B cell (primary cell): ENCODE measurements around the gene ABI2.

Source experiments
- CTCF ChIP-seq: fragments of 200-600 bp; IDR thresholded peaks from one replicate; pipeline ENCODE4 v1.8.0; 2022; ENCODE audit warnings: antibody characterized with exemption, mild to moderate bottlenecking
- EZH2 ChIP-seq: IDR thresholded peaks from 2 replicates; pipeline ENCODE4 v1.6.1; 2012; ENCODE audit warnings: borderline replicate concordance, low read depth, mild to moderate bottlenecking, moderate library complexity, low read length; ENCODE audit not compliant: insufficient read depth, poor library complexity, severe bottlenecking

GRCh38 chr2:203361922-203362321, 33.7 kb downstream of the ABI2 start:
- TF ChIP-seq CTCF (no peak), EZH2 (no peak)
